ENCODE data around the gene HES7.

Gene HES7

GRCh38 chr17:8137645-8138373 is 13.9 kb upstream of the HES7 start:
- peak overlapping the region; percentile 56 for H3K4me3 ChIP-seq
- DNase-seq (ENCODE audit: low spot score), result no peak
- H3K27ac ChIP-seq, result peak overlapping the region; percentile 89 to 93
- TF ChIP-seq CTCF (IDR thresholded peaks at IDR 0.05), result no peak

GRCh38 chr17:8133941-8134340 is 10.0 kb upstream of the HES7 start:
- DNase-seq (ENCODE audit: low spot score), result no peak
- TF ChIP-seq CTCF (IDR thresholded peaks at IDR 0.05), result no peak
- no peak overlapping the region for H3K27ac ChIP-seq
- no peak overlapping the region for H3K4me3 ChIP-seq

- DNase-seq (ENCODE audit: low spot score), result no peak
- TF ChIP-seq CTCF (IDR thresholded peaks at IDR 0.05), result no peak
- no peak overlapping the region for H3K4me3 ChIP-seq
- no peak overlapping the region for H3K27ac ChIP-seq
Observed at GRCh38 chr17:8133399-8133798, 9.5 kb upstream of the HES7 start.

GRCh38 chr17:8131844-8132441 is 8.0 kb upstream of the HES7 start:
- no peak for DNase-seq (ENCODE audit: low spot score)

GRCh38 chr17:8128125-8128784 is 4.3 kb upstream of the HES7 start:
- Histone ChIP-seq H3K27ac (no peak overlapping the region), H3K4me3 (no peak overlapping the region)
- no peak for TF ChIP-seq CTCF (IDR thresholded peaks at IDR 0.05)
- no peak for DNase-seq (ENCODE audit: low spot score)

More at GRCh38 chr17:8131844-8132441, 8.0 kb upstream of the HES7 start:
- Histone ChIP-seq H3K4me3 (no peak overlapping the region), H3K27ac (no peak overlapping the region)
- no peak for TF ChIP-seq CTCF (IDR thresholded peaks at IDR 0.05)

- Histone ChIP-seq H3K4me3 (peak overlapping the region; percentile 92), H3K27ac (peak overlapping the region; percentile 36 to 78)
- no peak for DNase-seq (ENCODE audit: low spot score)
- no peak for TF ChIP-seq CTCF (IDR thresholded peaks at IDR 0.05)
Observed at GRCh38 chr17:8126491-8127066, 2.7 kb upstream of the HES7 start.

Measured in coronary artery (tissue), 2 donors.